Transverse colon (tissue), 4 donors: Measurements from ENCODE around the gene SIL1.

Experiments used
- EP300 ChIP-seq: sonication (generic); formaldehyde crosslinking; IDR thresholded peaks from one replicate; pipeline ENCODE4 v1.6.1; 2017; ENCODE audit warnings: antibody characterized with exemption, low read depth
- POLR2A ChIP-seq: fragments of 450-650 bp; IDR thresholded peaks from one replicate; pipeline ENCODE4 v1.6.1; 2016; ENCODE audit warnings: antibody characterized with exemption, mild to moderate bottlenecking, moderate library complexity
- POLR2AphosphoS5 ChIP-seq, 3 donors: sonication (generic); formaldehyde crosslinking; IDR thresholded peaks; one replicate each; pipeline ENCODE4 v1.6.1; 2016; ENCODE audit warnings: antibody characterized with exemption in 3 of 3
- TF ChIP-seq, protein P1 (sequence below), 5 experiments: fragments of 200-600 bp in 3 of 5; fragments of 450-650 bp in 2 of 5; sonication (generic) in 3 of 5; IDR thresholded peaks; 1 replicate in 2 of 5; 2 replicates in 3 of 5; pipeline ENCODE4 v1.5.1; 2016 to 2017; ENCODE audit warnings: antibody characterized with exemption in 5 of 5, inconsistent platforms in 3 of 5, mild to moderate bottlenecking in 2 of 5, moderate library complexity in 1 of 5

GRCh38 chr5:139090581-139090980 is 107.6 kb downstream of the SIL1 start:
- TF ChIP-seq, protein P1, sequence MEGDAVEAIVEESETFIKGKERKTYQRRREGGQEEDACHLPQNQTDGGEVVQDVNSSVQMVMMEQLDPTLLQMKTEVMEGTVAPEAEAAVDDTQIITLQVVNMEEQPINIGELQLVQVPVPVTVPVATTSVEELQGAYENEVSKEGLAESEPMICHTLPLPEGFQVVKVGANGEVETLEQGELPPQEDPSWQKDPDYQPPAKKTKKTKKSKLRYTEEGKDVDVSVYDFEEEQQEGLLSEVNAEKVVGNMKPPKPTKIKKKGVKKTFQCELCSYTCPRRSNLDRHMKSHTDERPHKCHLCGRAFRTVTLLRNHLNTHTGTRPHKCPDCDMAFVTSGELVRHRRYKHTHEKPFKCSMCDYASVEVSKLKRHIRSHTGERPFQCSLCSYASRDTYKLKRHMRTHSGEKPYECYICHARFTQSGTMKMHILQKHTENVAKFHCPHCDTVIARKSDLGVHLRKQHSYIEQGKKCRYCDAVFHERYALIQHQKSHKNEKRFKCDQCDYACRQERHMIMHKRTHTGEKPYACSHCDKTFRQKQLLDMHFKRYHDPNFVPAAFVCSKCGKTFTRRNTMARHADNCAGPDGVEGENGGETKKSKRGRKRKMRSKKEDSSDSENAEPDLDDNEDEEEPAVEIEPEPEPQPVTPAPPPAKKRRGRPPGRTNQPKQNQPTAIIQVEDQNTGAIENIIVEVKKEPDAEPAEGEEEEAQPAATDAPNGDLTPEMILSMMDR (IDR thresholded peaks at IDR 0.05) = no peak
- TF ChIP-seq POLR2A (no peak), EP300 (no peak), POLR2AphosphoS5 (IDR thresholded peaks at IDR 0.05) (no peak)
